HG03457 (cell line): Measurements from ENCODE around the gene RAB11A.

ENCODE experiments used
- ATAC-seq: cut with Tn5 transposase; IDR thresholded peaks from one replicate; pipeline ENCODE4 v1.9.1; 2021; ENCODE audit warnings: moderate number of reproducible peaks; ENCODE audit not compliant: unreplicated experiment

RAB11A gene

GRCh38 chr15:65916041-65916663 lies 46.9 kb downstream of the RAB11A start:
- ATAC-seq, result no peak

GRCh38 chr15:65916664-65917406 lies 47.5 kb downstream of the RAB11A start:
- ATAC-seq, result peak; percentile 42

GRCh38 chr15:65917407-65917756 lies 48.1 kb downstream of the RAB11A start:
- peak; percentile 7 for ATAC-seq

- no peak for ATAC-seq
These were observed 48.6 kb downstream of the RAB11A start for GRCh38 chr15:65917936-65918335.

- no peak for ATAC-seq
These were observed 49.1 kb downstream of the RAB11A start for GRCh38 chr15:65918357-65918920.

GRCh38 chr15:65918945-65919344 lies 49.7 kb downstream of the RAB11A start:
- ATAC-seq, result no peak

- no peak for ATAC-seq
These were observed 50.1 kb downstream of the RAB11A start for GRCh38 chr15:65919353-65919752.

- ATAC-seq, result no peak
These were observed 50.8 kb downstream of the RAB11A start for GRCh38 chr15:65920121-65920520.

GRCh38 chr15:65920825-65921309 lies 51.6 kb downstream of the RAB11A start:
- ATAC-seq, result no peak

GRCh38 chr15:65921780-65922179 lies 52.5 kb downstream of the RAB11A start:
- ATAC-seq, result no peak

- no peak for ATAC-seq
These were observed 53.3 kb downstream of the RAB11A start for GRCh38 chr15:65922621-65923020.

GRCh38 chr15:65923264-65923663 lies 54.0 kb downstream of the RAB11A start:
- no peak for ATAC-seq

GRCh38 chr15:65924004-65924403 lies 54.7 kb downstream of the RAB11A start:
- no peak for ATAC-seq

- ATAC-seq, result no peak
These were observed 56.0 kb downstream of the RAB11A start for GRCh38 chr15:65925338-65925737.

- no peak for ATAC-seq
These were observed 57.2 kb downstream of the RAB11A start for GRCh38 chr15:65926459-65926858.

- peak; percentile 58 for ATAC-seq
These were observed 57.6 kb downstream of the RAB11A start for GRCh38 chr15:65926899-65927298.

GRCh38 chr15:65927545-65927944 lies 58.3 kb downstream of the RAB11A start:
- no peak for ATAC-seq

- ATAC-seq, result no peak
These were observed 60.3 kb downstream of the RAB11A start for GRCh38 chr15:65929573-65929972.

GRCh38 chr15:65930134-65930533 lies 60.8 kb downstream of the RAB11A start:
- no peak for ATAC-seq

GRCh38 chr15:65931221-65931620 lies 61.9 kb downstream of the RAB11A start:
- ATAC-seq, result no peak

GRCh38 chr15:65935391-65935790 lies 66.1 kb downstream of the RAB11A start:
- no peak for ATAC-seq

- no peak for ATAC-seq
These were observed 67.0 kb downstream of the RAB11A start for GRCh38 chr15:65936282-65936681.
